Measurements from ENCODE around the gene R3HDML.

R3HDML gene

DNA sequence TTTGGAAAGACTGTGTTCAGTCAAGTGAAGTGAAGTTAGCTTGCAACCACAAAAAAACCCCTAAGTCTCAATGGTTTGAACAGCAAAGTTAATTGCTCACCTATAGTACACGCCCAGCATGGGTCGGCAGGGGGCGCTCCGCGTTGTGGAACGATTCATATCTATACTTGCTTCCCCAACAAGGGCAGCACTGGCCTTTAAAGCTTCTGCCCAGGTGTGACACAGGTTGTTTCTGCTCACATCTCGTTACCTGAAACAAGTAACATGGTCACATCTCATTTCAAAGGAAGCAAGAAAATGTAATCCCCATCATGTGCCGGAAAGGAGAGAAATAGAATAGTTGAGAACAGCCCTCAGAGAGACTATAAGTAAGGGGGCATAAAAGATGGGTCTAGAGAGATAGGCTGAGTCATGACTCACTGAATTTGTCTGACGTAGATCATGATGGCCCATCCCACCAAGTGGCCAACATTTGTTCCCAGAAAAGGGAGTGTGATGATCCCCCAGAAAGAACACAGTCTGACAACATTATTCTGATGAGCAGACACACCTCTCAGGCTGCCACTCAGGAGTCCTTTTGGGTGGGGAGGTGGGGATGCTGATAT, 47.7 kb downstream of the R3HDML start:
- TF ChIP-seq, protein P1, sequence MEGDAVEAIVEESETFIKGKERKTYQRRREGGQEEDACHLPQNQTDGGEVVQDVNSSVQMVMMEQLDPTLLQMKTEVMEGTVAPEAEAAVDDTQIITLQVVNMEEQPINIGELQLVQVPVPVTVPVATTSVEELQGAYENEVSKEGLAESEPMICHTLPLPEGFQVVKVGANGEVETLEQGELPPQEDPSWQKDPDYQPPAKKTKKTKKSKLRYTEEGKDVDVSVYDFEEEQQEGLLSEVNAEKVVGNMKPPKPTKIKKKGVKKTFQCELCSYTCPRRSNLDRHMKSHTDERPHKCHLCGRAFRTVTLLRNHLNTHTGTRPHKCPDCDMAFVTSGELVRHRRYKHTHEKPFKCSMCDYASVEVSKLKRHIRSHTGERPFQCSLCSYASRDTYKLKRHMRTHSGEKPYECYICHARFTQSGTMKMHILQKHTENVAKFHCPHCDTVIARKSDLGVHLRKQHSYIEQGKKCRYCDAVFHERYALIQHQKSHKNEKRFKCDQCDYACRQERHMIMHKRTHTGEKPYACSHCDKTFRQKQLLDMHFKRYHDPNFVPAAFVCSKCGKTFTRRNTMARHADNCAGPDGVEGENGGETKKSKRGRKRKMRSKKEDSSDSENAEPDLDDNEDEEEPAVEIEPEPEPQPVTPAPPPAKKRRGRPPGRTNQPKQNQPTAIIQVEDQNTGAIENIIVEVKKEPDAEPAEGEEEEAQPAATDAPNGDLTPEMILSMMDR (IDR thresholded peaks at IDR 0.05; ENCODE audit: insufficient read depth, low read depth, low read length, missing control alignments), result peak; percentile 94
- H3K4me3 ChIP-seq (ENCODE audit: low read length), result no peak overlapping the region
- DNase-seq (ENCODE audit: low read depth), result peak; percentile 71

DNA sequence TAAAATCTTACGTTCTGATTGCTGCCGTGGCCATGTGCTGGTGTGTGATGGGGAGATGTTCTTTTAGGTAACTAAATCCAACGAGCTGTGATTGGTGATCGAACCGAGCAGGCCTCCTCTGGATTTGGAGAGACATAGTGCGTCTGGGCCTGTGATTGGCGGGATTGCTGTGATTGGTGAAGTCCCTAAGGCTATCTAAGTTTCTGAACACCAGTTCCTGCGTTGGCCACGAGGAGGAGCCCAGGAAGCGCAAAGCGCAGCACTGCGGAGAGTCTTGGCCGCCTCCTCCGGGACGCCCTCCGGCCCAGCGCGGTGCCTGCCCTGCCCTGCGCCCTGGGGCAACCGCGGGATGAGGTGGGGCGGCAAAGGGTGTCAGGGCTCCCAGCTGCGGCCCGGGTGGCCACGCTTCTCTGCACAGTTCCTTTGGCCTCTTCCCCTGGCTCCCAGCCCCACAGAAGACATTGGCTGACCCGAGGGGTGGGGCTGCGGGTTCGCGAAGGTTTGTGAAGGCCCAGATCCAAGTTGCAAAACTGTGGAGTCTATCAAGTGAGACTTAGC, 51.7 kb downstream of the R3HDML start:
- no peak overlapping the region for H3K4me3 ChIP-seq (ENCODE audit: low read length)
- TF ChIP-seq, protein P1 (IDR thresholded peaks at IDR 0.05; ENCODE audit: insufficient read depth, low read depth, low read length, missing control alignments), result peak; percentile 78
- peak; percentile 81 for DNase-seq (ENCODE audit: low read depth)

DNA sequence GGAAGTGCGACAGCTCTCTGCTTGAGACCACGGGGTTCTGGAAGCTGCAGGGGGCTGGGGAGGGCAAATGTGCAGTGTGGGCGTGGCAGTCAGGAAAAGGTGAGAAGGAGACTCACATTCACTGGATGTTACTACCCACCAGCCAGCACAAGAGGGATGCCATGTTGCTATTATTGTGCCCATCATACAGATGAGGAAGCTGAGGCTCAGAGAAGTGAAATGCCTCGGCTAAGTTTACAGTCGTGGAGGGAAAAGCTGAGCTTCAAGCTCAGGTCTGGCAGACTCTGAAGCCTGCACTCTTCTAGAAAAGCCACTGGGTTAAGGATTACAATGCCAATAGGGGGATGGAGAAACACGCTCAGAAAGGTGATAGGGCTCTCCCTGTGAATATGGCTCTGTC, 53.0 kb downstream of the R3HDML start:
- TF ChIP-seq, protein P1 (IDR thresholded peaks at IDR 0.05; ENCODE audit: insufficient read depth, low read depth, low read length, missing control alignments), result no peak
- DNase-seq (ENCODE audit: low read depth), result no peak

DNA sequence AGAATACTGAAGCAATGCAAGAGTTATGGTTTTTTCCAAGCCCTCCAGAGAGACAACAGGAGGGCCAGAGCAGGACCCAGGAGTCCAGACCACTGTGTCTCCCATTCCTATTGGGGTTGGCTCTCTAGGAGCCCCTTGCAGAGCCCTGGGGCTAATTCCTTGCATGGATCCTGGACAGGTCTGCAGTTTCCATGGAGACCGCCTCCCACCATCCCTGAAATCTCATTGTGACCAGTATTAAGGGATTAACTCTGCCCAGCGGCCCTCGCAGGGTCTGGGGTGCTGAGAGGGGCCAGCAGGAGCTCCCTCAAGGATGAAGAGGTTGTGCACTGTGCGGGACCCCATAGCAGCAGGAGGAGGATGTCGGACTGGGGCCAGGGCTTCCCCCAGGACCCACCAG, 53.4 kb downstream of the R3HDML start:
- DNase-seq (ENCODE audit: low read depth), result no peak
- TF ChIP-seq, protein P1 (IDR thresholded peaks at IDR 0.05; ENCODE audit: insufficient read depth, low read depth, low read length, missing control alignments), result no peak

More for the DNA sequence above, 53.0 kb downstream of the R3HDML start:
- H3K4me3 ChIP-seq (ENCODE audit: low read length), result no peak overlapping the region

DNA sequence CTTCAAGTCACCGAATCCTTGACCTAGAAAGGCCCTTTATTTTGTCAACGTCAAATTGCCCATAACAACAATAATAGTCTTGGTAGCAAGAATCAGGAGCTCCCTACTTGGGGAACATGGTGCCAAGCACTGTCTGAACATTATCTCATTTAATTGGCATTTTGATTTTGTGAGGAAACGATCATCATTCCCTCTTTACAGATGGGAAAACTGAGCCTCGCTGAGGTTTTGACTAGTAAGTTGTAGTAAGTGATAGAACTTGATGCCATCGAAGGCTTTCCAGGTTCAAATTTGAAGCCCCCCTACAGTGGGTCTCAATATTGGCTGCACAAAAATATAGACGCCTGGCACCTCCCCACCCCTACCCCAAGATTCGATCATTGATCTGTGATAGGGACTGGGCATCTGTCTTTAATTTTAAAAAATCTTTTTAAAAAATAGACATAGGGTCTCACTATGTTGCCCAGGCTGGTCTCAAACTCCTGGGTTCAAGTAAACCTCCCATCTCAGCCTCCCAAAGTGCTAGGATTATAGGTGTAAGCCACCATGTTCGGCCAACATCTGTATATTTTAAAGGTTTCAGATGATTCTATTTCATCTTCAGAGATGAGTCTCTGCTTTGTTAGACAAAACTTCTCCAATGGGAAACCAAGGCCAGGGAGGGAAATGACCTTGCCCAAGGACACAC, 55.4 kb downstream of the R3HDML start:
- no peak for DNase-seq (ENCODE audit: low read depth)
- TF ChIP-seq, protein P1 (IDR thresholded peaks at IDR 0.05; ENCODE audit: insufficient read depth, low read depth, low read length, missing control alignments), result no peak
- no peak overlapping the region for H3K4me3 ChIP-seq (ENCODE audit: low read length)

More for the DNA sequence above, 53.4 kb downstream of the R3HDML start:
- no peak overlapping the region for H3K4me3 ChIP-seq (ENCODE audit: low read length)

DNA sequence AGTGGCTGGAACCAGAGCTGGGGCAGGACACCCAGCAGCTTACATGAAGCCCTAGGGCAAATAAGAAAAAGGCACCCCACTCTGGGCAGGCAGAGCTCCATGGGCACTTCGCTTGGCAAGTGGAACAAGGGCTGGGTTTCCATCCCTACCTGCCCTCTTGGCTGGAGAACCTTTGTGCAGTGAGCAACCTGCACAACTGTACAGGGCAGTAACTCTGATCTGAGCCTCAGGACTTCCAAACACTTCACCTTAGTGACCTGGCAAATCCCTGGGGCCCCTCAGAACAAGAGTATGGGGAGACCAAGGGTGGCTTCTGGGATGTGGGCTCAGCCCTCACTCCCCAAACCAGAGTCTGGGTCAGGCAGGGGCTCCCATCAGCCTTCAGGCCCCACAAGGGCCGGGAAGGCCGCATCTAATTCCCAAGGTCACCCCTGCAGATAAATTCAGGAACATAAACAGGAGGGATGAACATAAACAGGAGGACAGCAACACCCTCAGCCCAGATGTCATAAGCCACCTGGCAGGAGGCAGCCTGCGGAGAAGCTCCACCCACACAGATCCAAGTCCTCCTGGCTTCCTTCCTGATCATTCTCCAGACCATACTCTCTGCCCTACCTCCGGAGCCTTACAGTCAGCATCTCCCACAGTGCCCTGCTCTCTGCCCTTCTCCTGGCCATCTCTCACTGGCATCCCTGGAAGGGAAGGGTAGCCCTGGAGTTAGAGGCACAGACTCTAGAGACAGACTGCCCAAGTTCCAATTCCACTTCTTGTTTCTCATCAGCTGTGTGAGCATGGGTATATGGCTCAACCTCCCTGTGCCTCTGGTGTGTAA, 56.1 kb downstream of the R3HDML start:
- TF ChIP-seq, protein P1 (IDR thresholded peaks at IDR 0.05; ENCODE audit: insufficient read depth, low read depth, low read length, missing control alignments), result no peak
- DNase-seq (ENCODE audit: low read depth), result no peak
- no peak overlapping the region for H3K4me3 ChIP-seq (ENCODE audit: low read length)

All from epithelial cell of esophagus (primary cell).